Liver (tissue), 9 donors: ENCODE measurements around the gene KCNJ5. TPM values are rescaled to one million over a fixed set of nuclear protein-coding genes. Genes with fewer than 3 reads are reported as not detected.

ENCODE experiments used
- DNase-seq: peaks from one replicate; pipeline ENCODE4 v3.0.0-alpha.2; 2017; ENCODE audit warnings: low spot score
- H3K27ac ChIP-seq, 2 donors: one replicate each; pipeline ENCODE4 v1.7.0; 2013; ENCODE audit warnings: inconsistent platforms in 2 of 2, low read length in 2 of 2, control low read depth in 1 of 2, low read depth in 1 of 2, mild to moderate bottlenecking in 1 of 2
- H3K27me3 ChIP-seq, 4 donors: one replicate each; pipeline versions ENCODE4 v1.6.1 to v1.7.0; 2013; ENCODE audit warnings: low read length in 3 of 4, inconsistent platforms in 1 of 4, mild to moderate bottlenecking in 1 of 4, moderate library complexity in 1 of 4; ENCODE audit not compliant: control insufficient read depth in 4 of 4, insufficient read depth in 4 of 4
- H3K36me3 ChIP-seq, 4 donors: one replicate each; pipeline versions ENCODE4 v1.6.1 to v1.7.0; 2013; ENCODE audit warnings: low read length in 3 of 4, mild to moderate bottlenecking in 3 of 4, low read depth in 1 of 4, moderate library complexity in 1 of 4; ENCODE audit not compliant: control insufficient read depth in 4 of 4, insufficient read depth in 3 of 4
- H3K4me1 ChIP-seq, 4 donors: one replicate each; pipeline versions ENCODE4 v1.6.1 to v1.7.0; 2013; ENCODE audit warnings: low read length in 3 of 4, mild to moderate bottlenecking in 3 of 4, moderate library complexity in 1 of 4; ENCODE audit not compliant: control insufficient read depth in 4 of 4, insufficient read depth in 4 of 4
- H3K4me3 ChIP-seq, 3 donors: one replicate each; pipeline versions ENCODE4 v1.6.1 to v1.7.0; 2013; ENCODE audit warnings: low read length in 3 of 3, control low read depth in 1 of 3, low read depth in 1 of 3, mild to moderate bottlenecking in 1 of 3
- H3K9ac ChIP-seq, 2 donors: one replicate each; pipeline ENCODE4 v1.7.0; 2013; ENCODE audit warnings: low read length in 2 of 2, mild to moderate bottlenecking in 2 of 2, moderate library complexity in 2 of 2, control low read depth in 1 of 2, low read depth in 1 of 2
- H3K9me3 ChIP-seq, 4 donors: one replicate each; pipeline versions ENCODE4 v1.6.1 to v1.7.0; 2013; ENCODE audit warnings: low read length in 3 of 4; ENCODE audit not compliant: control insufficient read depth in 4 of 4
- EGR1 ChIP-seq, 2 donors: IDR thresholded peaks; 2 replicates each; pipeline ENCODE4 v1.6.1; 2016 to 2018; ENCODE audit warnings: antibody characterized with exemption in 2 of 2, low read depth in 2 of 2
- FOXA1 ChIP-seq: IDR thresholded peaks from 2 replicates; pipeline ENCODE4 v1.6.1; 2016; ENCODE audit warnings: antibody characterized with exemption
- FOXA2 ChIP-seq: IDR thresholded peaks from 2 replicates; pipeline ENCODE4 v1.6.1; 2016; ENCODE audit warnings: antibody characterized with exemption
- GABPA ChIP-seq, 2 donors: IDR thresholded peaks in 1 of 2; conservative IDR thresholded peaks in 1 of 2; 2 replicates each; pipeline ENCODE4 v1.6.1; 2016; ENCODE audit warnings: antibody characterized with exemption in 2 of 2, mild to moderate bottlenecking in 1 of 2, moderate library complexity in 1 of 2
- HNF4A ChIP-seq, 2 donors: conservative IDR thresholded peaks; 2 replicates each; pipeline ENCODE4 v1.6.1; 2016; ENCODE audit warnings: antibody characterized with exemption in 2 of 2, mild to moderate bottlenecking in 2 of 2
- HNF4G ChIP-seq: IDR thresholded peaks from 2 replicates; pipeline ENCODE4 v1.6.1; 2016; ENCODE audit warnings: antibody characterized with exemption
- JUND ChIP-seq, 2 donors: IDR thresholded peaks; 2 replicates each; pipeline ENCODE4 v1.6.1; 2016; ENCODE audit warnings: antibody characterized with exemption in 2 of 2
- NR2F2 ChIP-seq: IDR thresholded peaks from 2 replicates; pipeline ENCODE4 v1.6.1; 2016; ENCODE audit warnings: antibody characterized with exemption
- RAD21 ChIP-seq, 2 donors: IDR thresholded peaks; 2 replicates each; pipeline ENCODE4 v1.6.1; 2016; ENCODE audit warnings: antibody characterized with exemption in 2 of 2, mild to moderate bottlenecking in 2 of 2
- RXRA ChIP-seq, 2 donors: IDR thresholded peaks; 2 replicates each; pipeline ENCODE4 v1.6.1; 2017 to 2018; ENCODE audit warnings: antibody characterized with exemption in 2 of 2, mild to moderate bottlenecking in 1 of 2
- SP1 ChIP-seq: IDR thresholded peaks from 2 replicates; pipeline ENCODE4 v1.6.1; 2018; ENCODE audit warnings: antibody characterized with exemption, mild to moderate bottlenecking
- TAF1 ChIP-seq: conservative IDR thresholded peaks from 2 replicates; pipeline ENCODE4 v1.6.1; 2016; ENCODE audit warnings: antibody characterized with exemption, mild to moderate bottlenecking
- YY1 ChIP-seq: IDR thresholded peaks from 2 replicates; pipeline ENCODE4 v1.6.1; 2016; ENCODE audit warnings: antibody characterized with exemption, mild to moderate bottlenecking
- WGBS: extraction: QIAGEN DNeasy Blood & Tissue Kit; methylation state at CpG from one replicate; pipeline ENCODE4 v1.1.7; 2013; 5-methylcytosine and 5-hydroxymethylcytosine counted together
- polyA plus RNA-seq, 2 donors: library from polyadenylated mRNA; stranded (reverse) in 1 of 2; unstranded in 1 of 2; fragments of 200-250 nt in 1 of 2; fragments of >200 nt in 1 of 2; fragmentation: Nextera tagmentation in 1 of 2; extraction: Ambion mirVana in 1 of 2; gene quantifications; one replicate each; pipeline versions ENCODE4 v1.2.1 to v1.2.3, GENCODE V29; 2013 to 2015
- total RNA-seq, 2 donors: library from RNA; depleted of rRNA; stranded (reverse); fragments of >200 nt; gene quantifications; one replicate each; pipeline ENCODE4 v1.2.3, GENCODE V29; 2014
- TF ChIP-seq, protein P1 (sequence below): fragments of 150-350 bp; IDR thresholded peaks from 2 replicates; pipeline ENCODE4 v1.5.1; 2017; ENCODE audit warnings: improper control_type of control experiment, low read depth, low read length; ENCODE audit not compliant: missing input control
- TF ChIP-seq, protein P2 (sequence below): IDR thresholded peaks from 2 replicates; pipeline ENCODE4 v1.6.1; 2016; ENCODE audit warnings: antibody characterized with exemption, mild to moderate bottlenecking
- TF ChIP-seq, protein P3 (sequence below): IDR thresholded peaks from 2 replicates; pipeline ENCODE4 v1.6.1; 2016; ENCODE audit warnings: antibody characterized with exemption
- TF ChIP-seq, protein P4 (sequence below): IDR thresholded peaks from 2 replicates; pipeline ENCODE4 v1.6.1; 2016; ENCODE audit warnings: antibody characterized with exemption
- TF ChIP-seq, protein P5 (sequence below): IDR thresholded peaks from 2 replicates; pipeline ENCODE4 v1.6.1; 2016; ENCODE audit warnings: antibody characterized with exemption
- donor health status: healthy.
- donor health status: healthy.
- donor health status: healthy.
- donor health status: healthy.
- donor health status: healthy.

The KCNJ5 gene
- total and polyA plus RNA-seq, 4 donors = 0.04 to 0.08 (median 0.06) TPM

DNA sequence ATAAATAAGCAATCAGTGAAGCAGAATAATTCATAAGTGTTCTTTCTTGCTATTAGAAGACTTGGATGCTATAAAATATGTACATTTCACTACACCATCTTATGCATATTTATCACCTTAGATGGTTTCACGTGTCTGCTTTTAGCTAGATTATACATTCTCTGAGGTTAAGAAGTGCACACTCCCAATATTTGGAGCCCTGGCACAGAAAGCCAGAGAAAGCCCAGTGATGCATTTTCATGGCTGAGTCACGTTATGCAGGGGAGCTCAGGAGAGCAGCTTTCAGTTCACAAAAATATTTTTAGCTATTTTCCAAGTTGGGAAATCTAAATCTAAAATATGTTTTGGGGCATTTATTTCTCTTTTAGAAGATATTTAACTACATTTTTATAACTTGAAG, 56.6 kb downstream of the KCNJ5 start:
- peaks cover 0 to 6% (median 6%) of the 10 kb centered on the region in 4 donors for H3K4me1 ChIP-seq
- H3K4me3 ChIP-seq = no peak overlapping the region
- DNase-seq = no peak
- no peak overlapping the region for H3K27ac ChIP-seq
- H3K9ac ChIP-seq = no peak overlapping the region
- 88% methylated on average over 2 of the region's 2 CpGs for WGBS
- no peaks in the 10 kb centered on the region for H3K36me3 ChIP-seq
- peaks cover 0 to 3% (median 1%) of the 10 kb centered on the region in 4 donors for H3K27me3 ChIP-seq
- H3K9me3 ChIP-seq = no peaks in the 10 kb centered on the region
- TF ChIP-seq EGR1 (IDR thresholded peaks at IDR 0.05; ENCODE audit: low read depth in 2 of 2) (no peak), HNF4A (conservative IDR thresholded peaks at IDR 0.05) (no peak), HNF4G (no peak), FOXA2 (no peak), RXRA (IDR thresholded peaks at IDR 0.05) (no peak), RAD21 (IDR thresholded peaks at IDR 0.05) (no peak), JUND (IDR thresholded peaks at IDR 0.05) (no peak), GABPA (IDR thresholded peaks at IDR 0.05 in 1 of 2, conservative IDR thresholded peaks at IDR 0.05 in 1 of 2) (no peak), SP1 (no peak), YY1 (no peak), NR2F2 (no peak), TAF1 (no peak), FOXA1 (no peak)
- TF ChIP-seq, protein P1, sequence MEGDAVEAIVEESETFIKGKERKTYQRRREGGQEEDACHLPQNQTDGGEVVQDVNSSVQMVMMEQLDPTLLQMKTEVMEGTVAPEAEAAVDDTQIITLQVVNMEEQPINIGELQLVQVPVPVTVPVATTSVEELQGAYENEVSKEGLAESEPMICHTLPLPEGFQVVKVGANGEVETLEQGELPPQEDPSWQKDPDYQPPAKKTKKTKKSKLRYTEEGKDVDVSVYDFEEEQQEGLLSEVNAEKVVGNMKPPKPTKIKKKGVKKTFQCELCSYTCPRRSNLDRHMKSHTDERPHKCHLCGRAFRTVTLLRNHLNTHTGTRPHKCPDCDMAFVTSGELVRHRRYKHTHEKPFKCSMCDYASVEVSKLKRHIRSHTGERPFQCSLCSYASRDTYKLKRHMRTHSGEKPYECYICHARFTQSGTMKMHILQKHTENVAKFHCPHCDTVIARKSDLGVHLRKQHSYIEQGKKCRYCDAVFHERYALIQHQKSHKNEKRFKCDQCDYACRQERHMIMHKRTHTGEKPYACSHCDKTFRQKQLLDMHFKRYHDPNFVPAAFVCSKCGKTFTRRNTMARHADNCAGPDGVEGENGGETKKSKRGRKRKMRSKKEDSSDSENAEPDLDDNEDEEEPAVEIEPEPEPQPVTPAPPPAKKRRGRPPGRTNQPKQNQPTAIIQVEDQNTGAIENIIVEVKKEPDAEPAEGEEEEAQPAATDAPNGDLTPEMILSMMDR = no peak
- TF ChIP-seq, protein P2, sequence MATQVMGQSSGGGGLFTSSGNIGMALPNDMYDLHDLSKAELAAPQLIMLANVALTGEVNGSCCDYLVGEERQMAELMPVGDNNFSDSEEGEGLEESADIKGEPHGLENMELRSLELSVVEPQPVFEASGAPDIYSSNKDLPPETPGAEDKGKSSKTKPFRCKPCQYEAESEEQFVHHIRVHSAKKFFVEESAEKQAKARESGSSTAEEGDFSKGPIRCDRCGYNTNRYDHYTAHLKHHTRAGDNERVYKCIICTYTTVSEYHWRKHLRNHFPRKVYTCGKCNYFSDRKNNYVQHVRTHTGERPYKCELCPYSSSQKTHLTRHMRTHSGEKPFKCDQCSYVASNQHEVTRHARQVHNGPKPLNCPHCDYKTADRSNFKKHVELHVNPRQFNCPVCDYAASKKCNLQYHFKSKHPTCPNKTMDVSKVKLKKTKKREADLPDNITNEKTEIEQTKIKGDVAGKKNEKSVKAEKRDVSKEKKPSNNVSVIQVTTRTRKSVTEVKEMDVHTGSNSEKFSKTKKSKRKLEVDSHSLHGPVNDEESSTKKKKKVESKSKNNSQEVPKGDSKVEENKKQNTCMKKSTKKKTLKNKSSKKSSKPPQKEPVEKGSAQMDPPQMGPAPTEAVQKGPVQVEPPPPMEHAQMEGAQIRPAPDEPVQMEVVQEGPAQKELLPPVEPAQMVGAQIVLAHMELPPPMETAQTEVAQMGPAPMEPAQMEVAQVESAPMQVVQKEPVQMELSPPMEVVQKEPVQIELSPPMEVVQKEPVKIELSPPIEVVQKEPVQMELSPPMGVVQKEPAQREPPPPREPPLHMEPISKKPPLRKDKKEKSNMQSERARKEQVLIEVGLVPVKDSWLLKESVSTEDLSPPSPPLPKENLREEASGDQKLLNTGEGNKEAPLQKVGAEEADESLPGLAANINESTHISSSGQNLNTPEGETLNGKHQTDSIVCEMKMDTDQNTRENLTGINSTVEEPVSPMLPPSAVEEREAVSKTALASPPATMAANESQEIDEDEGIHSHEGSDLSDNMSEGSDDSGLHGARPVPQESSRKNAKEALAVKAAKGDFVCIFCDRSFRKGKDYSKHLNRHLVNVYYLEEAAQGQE = no peak
- TF ChIP-seq, protein P3, sequence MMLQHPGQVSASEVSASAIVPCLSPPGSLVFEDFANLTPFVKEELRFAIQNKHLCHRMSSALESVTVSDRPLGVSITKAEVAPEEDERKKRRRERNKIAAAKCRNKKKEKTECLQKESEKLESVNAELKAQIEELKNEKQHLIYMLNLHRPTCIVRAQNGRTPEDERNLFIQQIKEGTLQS = no peak
- TF ChIP-seq, protein P4, sequence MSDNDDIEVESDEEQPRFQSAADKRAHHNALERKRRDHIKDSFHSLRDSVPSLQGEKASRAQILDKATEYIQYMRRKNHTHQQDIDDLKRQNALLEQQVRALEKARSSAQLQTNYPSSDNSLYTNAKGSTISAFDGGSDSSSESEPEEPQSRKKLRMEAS = no peak
- TF ChIP-seq, protein P5, sequence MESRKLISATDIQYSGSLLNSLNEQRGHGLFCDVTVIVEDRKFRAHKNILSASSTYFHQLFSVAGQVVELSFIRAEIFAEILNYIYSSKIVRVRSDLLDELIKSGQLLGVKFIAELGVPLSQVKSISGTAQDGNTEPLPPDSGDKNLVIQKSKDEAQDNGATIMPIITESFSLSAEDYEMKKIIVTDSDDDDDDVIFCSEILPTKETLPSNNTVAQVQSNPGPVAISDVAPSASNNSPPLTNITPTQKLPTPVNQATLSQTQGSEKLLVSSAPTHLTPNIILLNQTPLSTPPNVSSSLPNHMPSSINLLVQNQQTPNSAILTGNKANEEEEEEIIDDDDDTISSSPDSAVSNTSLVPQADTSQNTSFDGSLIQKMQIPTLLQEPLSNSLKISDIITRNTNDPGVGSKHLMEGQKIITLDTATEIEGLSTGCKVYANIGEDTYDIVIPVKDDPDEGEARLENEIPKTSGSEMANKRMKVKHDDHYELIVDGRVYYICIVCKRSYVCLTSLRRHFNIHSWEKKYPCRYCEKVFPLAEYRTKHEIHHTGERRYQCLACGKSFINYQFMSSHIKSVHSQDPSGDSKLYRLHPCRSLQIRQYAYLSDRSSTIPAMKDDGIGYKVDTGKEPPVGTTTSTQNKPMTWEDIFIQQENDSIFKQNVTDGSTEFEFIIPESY = no peak
